ENCODE results near the gene GPC5.

- TF ChIP-seq YY1 (IDR thresholded peaks at IDR 0.05; ENCODE audit: insufficient read depth, insufficient read length): no peak
- no peak for TF ChIP-seq ZNF274 (IDR thresholded peaks at IDR 0.05; ENCODE audit: low read depth, low read length)
- no peak for TF ChIP-seq SUZ12 (IDR thresholded peaks at IDR 0.05; ENCODE audit: extremely low read depth, insufficient read depth, insufficient read length)
These were observed 46.4 kb upstream of the GPC5 start for GRCh38 chr13:91351980-91352379.
